SH-SY5Y (cell line): ENCODE results near the gene CA10.

ENCODE experiments used
- GATA2 ChIP-seq: IDR thresholded peaks from 2 replicates; pipeline ENCODE4 v1.6.1; 2011; ENCODE audit warnings: mild to moderate bottlenecking, low read depth, low read length
- GATA3 ChIP-seq: IDR thresholded peaks from 2 replicates; pipeline ENCODE4 v1.6.1; 2011; ENCODE audit warnings: low read depth, mild to moderate bottlenecking, low read length, moderate library complexity

DNA sequence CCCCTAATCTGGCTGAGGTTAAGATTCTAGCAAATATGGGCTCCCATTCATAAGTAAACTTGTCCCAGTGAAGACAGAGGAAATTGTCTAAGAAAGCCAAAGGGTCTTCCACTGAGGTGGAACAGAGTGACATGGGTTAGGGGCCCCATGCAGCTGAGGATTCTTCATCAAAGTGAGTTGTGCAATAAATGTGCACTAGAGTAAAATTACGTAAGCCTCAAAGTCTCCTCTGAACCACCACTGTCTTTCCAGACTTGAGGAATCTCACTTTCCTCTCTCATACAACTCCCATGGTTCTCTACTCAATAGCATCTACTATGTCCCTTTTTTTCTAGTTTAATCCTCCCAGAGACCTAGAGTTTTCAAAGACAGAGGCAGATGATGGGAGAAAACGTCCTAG, 132.4 kb downstream of the CA10 start:
- no peak for TF ChIP-seq GATA3
- no peak for TF ChIP-seq GATA2
